HepG2 (cell line): ENCODE measurements around the gene MYO18A. TPM values are rescaled to one million over a fixed set of nuclear protein-coding genes. Genes with fewer than 3 reads are reported as not detected.

Experiments used
- ATAC-seq: fragments of 200-7000 bp; cut with Tn5 transposase; 3 replicates; pipeline ENCODE4 v1.9.1; 2020; ENCODE audit warnings: mild to moderate bottlenecking, moderate library complexity
- BruUV-seq: library from RNA; stranded (reverse); fragments of 400-500 nt; replicated peaks from 2 replicates; lab custom pipeline; 2021; lab: Mats Ljungman, UMichigan
- CTCF ChIA-PET: fragments of 300-600 bp; formaldehyde crosslinking; extraction: SDS; loops from one replicate; lab custom pipeline; 2021; ENCODE audit warnings: low total read pairs, inconsistent platforms, low intra/inter-chr PET ratio; lab: Yijun Ruan, JAX
- POLR2A ChIA-PET: fragments of 350-600 bp; sonication (Branson Sonifier 250); formaldehyde crosslinking; loops from one replicate; lab custom pipeline; 2020; ENCODE audit warnings: antibody characterized with exemption, inconsistent platforms; lab: Yijun Ruan, JAX
- DNase-seq: peaks from one replicate; pipeline ENCODE4 v3.0.0-alpha.2; 2015; ENCODE audit warnings: low spot score
- FAIRE-seq: peaks from 3 replicates; lab custom pipeline; 2011; peaks lifted over from hg19 to GRCh38; lab: Jason Lieb, UNC
- H2AFZ ChIP-seq: one replicate; pipeline ENCODE4 v1.6.1; 2011; ENCODE audit warnings: low read length, inconsistent platforms
- H3K27ac ChIP-seq: fragments of 300-600 bp; 3 replicates; pipeline ENCODE4 v1.8.0; 2011; ENCODE audit warnings: mixed run types, mild to moderate bottlenecking, mixed read lengths, low read length, inconsistent platforms; ENCODE audit not compliant: insufficient read depth; ENCODE audit errors: extremely low read length
- H3K27me3 ChIP-seq, 2 experiments: fragments of 200-600 bp in 1 of 2; 2 replicates in 1 of 2; 3 replicates in 1 of 2; pipeline versions ENCODE4 v1.6.0 to v1.8.0; 2011; ENCODE audit warnings: low read length in 2 of 2, mild to moderate bottlenecking in 2 of 2, moderate library complexity in 2 of 2, inconsistent platforms in 1 of 2; ENCODE audit not compliant: insufficient read depth in 2 of 2, control insufficient read depth in 1 of 2
- H3K36me3 ChIP-seq, 2 experiments: fragments of 200-600 bp in 1 of 2; replicated peaks in 1 of 2; 2 replicates in 1 of 2; 3 replicates in 1 of 2; pipeline versions ENCODE4 v1.5.1 to v1.8.0; 2011; ENCODE audit warnings: low read length in 2 of 2, inconsistent platforms in 1 of 2; ENCODE audit not compliant: insufficient read depth in 2 of 2, control insufficient read depth in 1 of 2
- H3K4me1 ChIP-seq: 2 replicates; pipeline ENCODE4 v1.5.1; 2012; ENCODE audit warnings: low read length, inconsistent platforms; ENCODE audit not compliant: insufficient read depth
- H3K4me2 ChIP-seq: 2 replicates; pipeline ENCODE4 v1.6.0; 2011; ENCODE audit warnings: low read depth, low read length, inconsistent platforms
- H3K4me3 ChIP-seq, 3 experiments: fragments of 200-600 bp in 1 of 3; sonication (generic), shearing (Covaris generic) in 1 of 3; replicated peaks in 1 of 3; 2 replicates each; pipeline ENCODE4 v1.5.1; 2011 to 2016; ENCODE audit warnings: low read length in 3 of 3, inconsistent platforms in 2 of 3, low read depth in 2 of 3, mild to moderate bottlenecking in 2 of 3, control low read depth in 1 of 3, mixed read lengths in 1 of 3; ENCODE audit not compliant: insufficient read depth in 1 of 3
- H3K79me2 ChIP-seq: one replicate; pipeline ENCODE4 v1.6.1; 2011; ENCODE audit warnings: low read length, inconsistent platforms; ENCODE audit not compliant: insufficient read depth
- H3K9ac ChIP-seq: 2 replicates; pipeline ENCODE4 v1.6.0; 2011; ENCODE audit warnings: mild to moderate bottlenecking, low read depth, low read length, inconsistent platforms; ENCODE audit not compliant: insufficient read depth
- H3K9me3 ChIP-seq: 2 replicates; pipeline ENCODE4 v1.5.1; 2012; ENCODE audit warnings: mild to moderate bottlenecking, low read length
- H4K20me1 ChIP-seq: 2 replicates; pipeline ENCODE4 v1.6.0; 2011; ENCODE audit warnings: inconsistent platforms, mild to moderate bottlenecking, low read length, moderate library complexity; ENCODE audit not compliant: insufficient read depth
- ETV5 ChIP-seq: IDR thresholded peaks from 2 replicates; pipeline ENCODE4 v1.6.1; 2018; ENCODE audit warnings: missing biosample characterization, missing genetic modification reagents, inconsistent platforms, borderline replicate concordance
- FOXK1 ChIP-seq: sonication (generic); formaldehyde crosslinking; IDR thresholded peaks from 2 replicates; pipeline ENCODE4 v1.4.0; 2020; ENCODE audit warnings: low read depth, missing genetic modification reagents, borderline replicate concordance
- KMT2B ChIP-seq: IDR thresholded peaks from 2 replicates; pipeline ENCODE4 v1.6.1; 2016; ENCODE audit warnings: missing genetic modification reagents, missing compliant biosample characterization
- MAF1 ChIP-seq: sonication (generic); formaldehyde crosslinking; IDR thresholded peaks from 2 replicates; pipeline ENCODE4 v1.5.0; 2020; ENCODE audit warnings: missing genetic modification reagents, borderline replicate concordance
- MYC ChIP-seq: sonication (generic); formaldehyde crosslinking; IDR thresholded peaks from 2 replicates; pipeline ENCODE4 v1.9.0; 2021; ENCODE audit warnings: missing genetic modification reagents, borderline replicate concordance
- NBN ChIP-seq: fragments of 450-650 bp; conservative IDR thresholded peaks from 2 replicates; pipeline ENCODE4 v1.6.1; 2017
- SOX5 ChIP-seq: IDR thresholded peaks from 2 replicates; pipeline ENCODE4 v1.6.1; 2016; ENCODE audit warnings: borderline replicate concordance
- ZBTB1 ChIP-seq: sonication (generic); formaldehyde crosslinking; IDR thresholded peaks from 2 replicates; pipeline ENCODE4 v1.4.0; 2020; ENCODE audit warnings: missing genetic modification reagents, borderline replicate concordance
- ZC3H13 ChIP-seq: sonication (generic); formaldehyde crosslinking; IDR thresholded peaks from 2 replicates; pipeline ENCODE4 v1.8.1; 2023; ENCODE audit warnings: mild to moderate bottlenecking, missing genetic modification reagents, moderate library complexity
- ZFP37 ChIP-seq: sonication (generic); formaldehyde crosslinking; IDR thresholded peaks from 2 replicates; pipeline ENCODE4 v1.4.0; 2020; ENCODE audit warnings: missing genetic modification reagents, borderline replicate concordance
- ZFY ChIP-seq: sonication (generic); formaldehyde crosslinking; IDR thresholded peaks from 2 replicates; pipeline ENCODE4 v1.4.0; 2020; ENCODE audit warnings: missing genetic modification reagents
- ZKSCAN1 ChIP-seq: fragments of 150-350 bp; IDR thresholded peaks from 2 replicates; pipeline ENCODE4 v1.6.1; 2014; ENCODE audit warnings: low read length
- ZNF180 ChIP-seq: sonication (generic); formaldehyde crosslinking; IDR thresholded peaks from 2 replicates; pipeline ENCODE4 v1.4.0; 2020; ENCODE audit warnings: low read depth, missing genetic modification reagents, borderline replicate concordance
- ZNF484 ChIP-seq: sonication (generic); formaldehyde crosslinking; IDR thresholded peaks from 2 replicates; pipeline ENCODE4 v1.5.1; 2020; ENCODE audit warnings: mild to moderate bottlenecking, low read depth, missing genetic modification reagents, borderline replicate concordance
- ZNF574 ChIP-seq: sonication (generic); formaldehyde crosslinking; IDR thresholded peaks from 2 replicates; pipeline ENCODE4 v1.4.0; 2020; ENCODE audit warnings: missing genetic modification reagents
- ZNF724P ChIP-seq: sonication (generic); formaldehyde crosslinking; IDR thresholded peaks from 2 replicates; pipeline ENCODE4 v1.8.0; 2022; ENCODE audit warnings: missing genetic modification reagents, borderline replicate concordance
- ZNF749 ChIP-seq: sonication (generic); formaldehyde crosslinking; IDR thresholded peaks from 2 replicates; pipeline ENCODE4 v1.8.0; 2022; ENCODE audit warnings: mild to moderate bottlenecking, missing genetic modification reagents, moderate library complexity, borderline replicate concordance
- ZNF772 ChIP-seq: sonication (generic); formaldehyde crosslinking; IDR thresholded peaks from 2 replicates; pipeline ENCODE4 v1.5.0; 2020; ENCODE audit warnings: mild to moderate bottlenecking, missing genetic modification reagents
- ZNF782 ChIP-seq: sonication (generic); formaldehyde crosslinking; IDR thresholded peaks from 2 replicates; pipeline ENCODE4 v1.4.0; 2020; ENCODE audit warnings: missing genetic modification reagents, mild to moderate bottlenecking, borderline replicate concordance
- ZSCAN25 ChIP-seq: sonication (generic); formaldehyde crosslinking; IDR thresholded peaks from 2 replicates; pipeline ENCODE4 v1.8.0; 2022; ENCODE audit warnings: mild to moderate bottlenecking, missing genetic modification reagents
- WGBS: methylation state at CpG from one replicate; pipeline ENCODE4 v1.1.6; 2017; ENCODE audit warnings: low lambda C conversion rate; 5-methylcytosine and 5-hydroxymethylcytosine counted together
- in situ Hi-C: cut with HindIII; loops from 2 replicates; pipeline ENCODE4 v1.10.0; 2017; ENCODE audit warnings: low pct_unique_long_range_greater_than_20kb; ENCODE audit not compliant: extremely low pct_ligation_motif_present
- intact Hi-C: fragments of 100-400 bp; cut with micrococcal nuclease; formaldehyde crosslinking; loops from one replicate; pipeline ENCODE4 v1.10.0; 2022; ENCODE audit not compliant: unreplicated experiment
- polyA plus RNA-seq, 8 experiments: library from polyadenylated mRNA; depleted of rRNA in 3 of 8; stranded (reverse) in 7 of 8; unstranded in 1 of 8; fragments of >200 nt; fragmentation: Illumina TruSeq in 4 of 8; extraction: Trizol in 4 of 8; gene quantifications; 2 replicates each; pipeline versions ENCODE4 v1.2.1 to v1.2.3, GENCODE V29; 2011 to 2016; ENCODE audit warnings: low read depth in 4 of 8, missing spikeins in 1 of 8, mixed read lengths in 1 of 8; ENCODE audit not compliant: insufficient read depth in 1 of 8
- total RNA-seq, 5 experiments: library from RNA; depleted of rRNA; stranded (reverse); fragments of >200 nt; fragmentation: Illumina TruSeq; extraction: Trizol; gene quantifications; 2 replicates each; pipeline ENCODE4 v1.2.3, GENCODE V29; 2016; ENCODE audit warnings: low read depth in 1 of 5

Gene MYO18A
- total and polyA plus RNA-seq, 2 of the 13 experiments (the other 11 are each of a cell fraction or from before 2014, with no cell fraction given) = 16.8 to 24.8 TPM

DNA sequence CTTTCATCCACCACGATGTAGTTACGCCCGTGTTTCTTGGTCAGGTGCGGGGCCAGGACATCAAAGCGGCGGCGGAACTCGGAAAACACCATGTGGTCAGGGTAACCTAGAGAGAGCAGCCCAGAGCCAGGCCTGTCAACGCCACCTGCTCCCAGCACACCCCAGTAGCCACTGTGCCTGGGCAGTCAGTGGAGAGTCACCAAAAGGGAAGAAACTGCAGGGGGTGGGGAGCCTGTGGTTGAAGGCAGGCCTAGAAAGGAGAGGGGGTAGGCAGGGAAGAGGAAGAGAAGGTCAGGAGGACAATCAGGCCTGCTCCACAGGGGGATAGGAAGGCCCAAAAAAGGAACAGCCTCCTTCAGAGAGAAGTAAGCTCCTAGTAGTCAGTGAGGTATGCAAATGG lies 73.1 kb downstream of the MYO18A start:
- Histone ChIP-seq H3K79me2 (no peaks in the 10 kb centered on the region), H2AFZ (no peak overlapping the region), H3K4me1 (peaks cover 16% of the 10 kb centered on the region), H3K36me3 (peaks cover 43 to 61% of the 10 kb centered on the region in 2 experiments; a peak in 4 of 5 replicates), H3K4me3 (no peak overlapping the region), H3K27ac (no peak overlapping the region), H3K9me3 (no peaks in the 10 kb centered on the region), H3K4me2 (no peak overlapping the region), H4K20me1 (no peaks in the 10 kb centered on the region), H3K9ac (no peak overlapping the region), H3K27me3 (no peaks in the 10 kb centered on the region)
- ATAC-seq = no peak
- intact Hi-C loops = no loop called here
- in situ Hi-C loops = loop anchor here (5.0 to 25.0 kb wide), 2 partner anchors 140 to 370 kb away; partner anchors contain the start of genes NEK8, TLCD1 and TRAF4
- BruUV-seq = no TSS peak
- FAIRE-seq = no peak
- TF ChIP-seq MAF1 (CRISPR knock-in tag) = no peak
- TF ChIP-seq ZSCAN25 (CRISPR knock-in tag) = no peak
- no peak for TF ChIP-seq ZKSCAN1
- no peak for TF ChIP-seq SOX5 (CRISPR knock-in tag)
- TF ChIP-seq ZNF724P (CRISPR knock-in tag) = no peak
- TF ChIP-seq ETV5 (CRISPR knock-in tag) = no peak
- TF ChIP-seq ZNF180 (CRISPR knock-in tag) = no peak
- TF ChIP-seq ZNF574 (CRISPR knock-in tag) = no peak
- no peak for TF ChIP-seq NBN
- TF ChIP-seq MYC (CRISPR knock-in tag) = no peak
- no peak for TF ChIP-seq ZFY
- TF ChIP-seq FOXK1 = no peak
- no peak for TF ChIP-seq ZNF749 (CRISPR knock-in tag)
- no peak for TF ChIP-seq ZNF782 (CRISPR knock-in tag)
- no peak for TF ChIP-seq KMT2B (CRISPR knock-in tag)
- no peak for TF ChIP-seq ZFP37 (CRISPR knock-in tag)
- no peak for TF ChIP-seq ZC3H13
- no peak for TF ChIP-seq ZBTB1
- no peak for TF ChIP-seq ZNF772 (CRISPR knock-in tag)
- TF ChIP-seq ZNF484 (CRISPR knock-in tag) = no peak
- ChIA-PET POLR2A (interaction anchor here (0.7 to 1.2 kb wide), 2 partner anchors 59 to 142 kb away, joined by 3 read pairs; no protein-coding TSS in a partner anchor), CTCF (no interaction called here)
- 98% methylated on average over 9 of the region's 9 CpGs for WGBS
- DNase-seq = no peak
